Coronary artery (tissue), 2 donors: ENCODE results near the gene CATSPERD.
A peak's percentile ranks its signal among the peaks of the same experiment; 100 is the strongest.

Experiments
- DNase-seq: peaks from one replicate; pipeline ENCODE4 v3.0.0-alpha.2; 2017; ENCODE audit warnings: low spot score
- H3K27ac ChIP-seq, 2 donors: fragments of 200-600 bp; sonication (generic); one replicate each; pipeline ENCODE4 v1.5.1; 2016 to 2019
- H3K4me3 ChIP-seq: fragments of 200-600 bp; sonication (generic); 2 replicates; pipeline ENCODE4 v1.5.1; 2016; ENCODE audit warnings: mild to moderate bottlenecking, moderate library complexity
- CTCF ChIP-seq: fragments of 200-600 bp; sonication (generic); IDR thresholded peaks from one replicate; pipeline ENCODE4 v1.5.1; 2019; ENCODE audit warnings: antibody characterized with exemption

CATSPERD gene

GRCh38 chr19:5803441-5803751 is 83.0 kb downstream of the CATSPERD start:
- peak overlapping the region; percentile 60 for H3K4me3 ChIP-seq
- no peak for DNase-seq
- no peak for TF ChIP-seq CTCF
- H3K27ac ChIP-seq = no peak overlapping the region

- no peak overlapping the region for H3K27ac ChIP-seq
- H3K4me3 ChIP-seq = peak overlapping the region; percentile 60
- peak; percentile 61 for TF ChIP-seq CTCF
- no peak for DNase-seq
Measured at GRCh38 chr19:5803752-5804515, 83.5 kb downstream of the CATSPERD start.

GRCh38 chr19:5804516-5805461 is 84.4 kb downstream of the CATSPERD start, which contains the start of gene NRTN:
TSS of gene NRTN (plus strand) at chr19:5805067. CDS start at chr19:5824166, 19,099 bp downstream.
- no peak for TF ChIP-seq CTCF
- H3K27ac ChIP-seq = no peak within 1 kb of the TSS
- H3K4me3 ChIP-seq = peak within 1 kb of the TSS; percentile 60
- DNase-seq = no peak

GRCh38 chr19:5805462-5806132 is 85.2 kb downstream of the CATSPERD start:
- Histone ChIP-seq H3K4me3 (peak overlapping the region; percentile 53), H3K27ac (no peak overlapping the region)
- DNase-seq = no peak
- peak; percentile 23 for TF ChIP-seq CTCF

GRCh38 chr19:5806133-5806489 is 85.7 kb downstream of the CATSPERD start:
- peak; percentile 5 for TF ChIP-seq CTCF
- no peak overlapping the region for H3K27ac ChIP-seq
- no peak for DNase-seq
- H3K4me3 ChIP-seq = no peak overlapping the region

GRCh38 chr19:5806905-5807304 is 86.5 kb downstream of the CATSPERD start:
- DNase-seq = no peak
- TF ChIP-seq CTCF = no peak
- no peak overlapping the region for H3K27ac ChIP-seq
- H3K4me3 ChIP-seq = no peak overlapping the region
